ENCODE measurements around the gene DUOXA1.

Gene DUOXA1

GRCh38 chr15:45139770-45140169 lies 10.1 kb upstream of the DUOXA1 start:
- Histone ChIP-seq H3K27me3 (ENCODE audit: insufficient read depth, low read length, poor library complexity, severe bottlenecking) (no peaks in the 10 kb centered on the region), H3K79me2 (ENCODE audit: insufficient read depth, low read length) (no peaks in the 10 kb centered on the region), H3K4me3 (ENCODE audit: low read length, poor library complexity, severe bottlenecking) (no peak overlapping the region), H2AFZ (ENCODE audit: low read length) (no peak overlapping the region), H3K9me3 (ENCODE audit: insufficient read depth, low read depth, low read length) (no peaks in the 10 kb centered on the region), H3K4me2 (ENCODE audit: low read depth, low read length, poor library complexity, severe bottlenecking) (no peak overlapping the region), H3K9me2 (replicated peaks; ENCODE audit: low read depth, low read length) (no peaks in the 10 kb centered on the region), H3K4me1 (ENCODE audit: insufficient read depth, low read length, poor library complexity, severe bottlenecking) (no peaks in the 10 kb centered on the region), H3K9ac (ENCODE audit: low read depth, low read length, poor library complexity, severe bottlenecking) (no peak overlapping the region), H3F3A (ENCODE audit: low read depth) (no peaks in the 10 kb centered on the region), H4K20me1 (ENCODE audit: insufficient read depth, low read length, poor library complexity, severe bottlenecking) (no peaks in the 10 kb centered on the region), H3K36me3 (ENCODE audit: insufficient read depth, low read length) (no peaks in the 10 kb centered on the region)
- TF ChIP-seq EZH2phosphoT487 (IDR thresholded peaks at IDR 0.05; ENCODE audit: borderline replicate concordance) (no peak), CTCF (conservative IDR thresholded peaks at IDR 0.05; ENCODE audit: low read length) (no peak)

- Histone ChIP-seq H3K9ac (ENCODE audit: low read depth, low read length, poor library complexity, severe bottlenecking) (no peak overlapping the region), H3F3A (ENCODE audit: low read depth) (no peaks in the 10 kb centered on the region), H2AFZ (ENCODE audit: low read length) (no peak overlapping the region), H4K20me1 (ENCODE audit: insufficient read depth, low read length, poor library complexity, severe bottlenecking) (no peaks in the 10 kb centered on the region), H3K9me2 (replicated peaks; ENCODE audit: low read depth, low read length) (no peaks in the 10 kb centered on the region), H3K36me3 (ENCODE audit: insufficient read depth, low read length) (no peaks in the 10 kb centered on the region), H3K4me1 (ENCODE audit: insufficient read depth, low read length, poor library complexity, severe bottlenecking) (no peaks in the 10 kb centered on the region), H3K79me2 (ENCODE audit: insufficient read depth, low read length) (no peaks in the 10 kb centered on the region), H3K9me3 (ENCODE audit: insufficient read depth, low read depth, low read length) (no peaks in the 10 kb centered on the region), H3K4me2 (ENCODE audit: low read depth, low read length, poor library complexity, severe bottlenecking) (no peak overlapping the region), H3K27me3 (ENCODE audit: insufficient read depth, low read length, poor library complexity, severe bottlenecking) (no peaks in the 10 kb centered on the region), H3K4me3 (ENCODE audit: low read length, poor library complexity, severe bottlenecking) (no peak overlapping the region)
- TF ChIP-seq CTCF (conservative IDR thresholded peaks at IDR 0.05; ENCODE audit: low read length), result no peak
Observed at GRCh38 chr15:45138814-45139765, 9.4 kb upstream of the DUOXA1 start.

- Histone ChIP-seq H3K9me2 (replicated peaks; ENCODE audit: low read depth, low read length) (no peaks in the 10 kb centered on the region), H3K9ac (ENCODE audit: low read depth, low read length, poor library complexity, severe bottlenecking) (no peak overlapping the region), H3K4me3 (ENCODE audit: low read length, poor library complexity, severe bottlenecking) (no peak overlapping the region), H3F3A (ENCODE audit: low read depth) (no peaks in the 10 kb centered on the region), H3K79me2 (ENCODE audit: insufficient read depth, low read length) (no peaks in the 10 kb centered on the region), H3K9me3 (ENCODE audit: insufficient read depth, low read depth, low read length) (no peaks in the 10 kb centered on the region), H3K27me3 (ENCODE audit: insufficient read depth, low read length, poor library complexity, severe bottlenecking) (no peaks in the 10 kb centered on the region), H4K20me1 (ENCODE audit: insufficient read depth, low read length, poor library complexity, severe bottlenecking) (no peaks in the 10 kb centered on the region), H2AFZ (ENCODE audit: low read length) (no peak overlapping the region), H3K36me3 (ENCODE audit: insufficient read depth, low read length) (no peaks in the 10 kb centered on the region), H3K4me1 (ENCODE audit: insufficient read depth, low read length, poor library complexity, severe bottlenecking) (no peaks in the 10 kb centered on the region), H3K4me2 (ENCODE audit: low read depth, low read length, poor library complexity, severe bottlenecking) (no peak overlapping the region)
- TF ChIP-seq EZH2phosphoT487 (IDR thresholded peaks at IDR 0.05; ENCODE audit: borderline replicate concordance), result no peak
- TF ChIP-seq CTCF (conservative IDR thresholded peaks at IDR 0.05; ENCODE audit: low read length), result no peak
Observed at GRCh38 chr15:45137703-45138102, 8.0 kb upstream of the DUOXA1 start.

All from Loucy (cell line).